ENCODE results near the gene PHF11. TPM values are rescaled to one million over a fixed set of nuclear protein-coding genes. Genes with fewer than 3 reads are reported as not detected.

Gene PHF11
- total and polyA plus RNA-seq, 2 of the 13 experiments (the other 11 are each of a cell fraction or from before 2014, with no cell fraction given): 15.8 to 22.0 TPM

DNA sequence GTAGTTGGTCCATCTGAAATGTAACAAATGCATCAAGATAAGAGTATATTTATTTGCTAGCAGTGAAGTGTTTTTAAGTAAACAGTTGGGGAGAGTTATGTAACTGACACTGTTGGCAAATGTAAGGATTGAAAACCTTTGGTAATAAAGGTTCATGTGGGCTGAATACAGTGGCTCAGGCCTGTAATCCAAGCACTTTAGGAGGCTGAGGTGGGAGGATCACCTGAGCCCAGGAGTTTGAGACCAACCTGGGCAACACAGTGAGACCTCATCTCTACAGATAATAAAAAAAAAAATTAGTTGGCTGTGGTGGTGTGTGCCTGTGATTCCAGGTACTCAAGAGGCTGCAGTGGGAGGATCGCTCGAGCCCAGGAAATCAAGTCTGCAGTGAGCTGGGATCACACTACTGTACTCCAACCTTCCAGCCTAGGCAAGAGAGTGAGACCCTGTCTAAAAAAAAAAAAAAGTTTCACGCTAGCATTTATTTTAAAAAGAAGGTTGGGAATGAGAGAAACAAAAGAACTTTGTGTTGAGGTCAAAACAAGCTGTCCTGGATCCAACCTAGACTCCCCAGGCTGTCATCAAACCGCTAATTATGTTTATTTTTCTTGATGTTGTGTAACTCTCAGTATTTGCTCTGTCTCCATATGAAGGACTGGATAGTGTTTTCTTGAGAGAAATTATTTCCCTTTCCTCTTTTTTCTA lies 31.0 kb upstream of the PHF11 start (continued):
- TF ChIP-seq, protein P1, sequence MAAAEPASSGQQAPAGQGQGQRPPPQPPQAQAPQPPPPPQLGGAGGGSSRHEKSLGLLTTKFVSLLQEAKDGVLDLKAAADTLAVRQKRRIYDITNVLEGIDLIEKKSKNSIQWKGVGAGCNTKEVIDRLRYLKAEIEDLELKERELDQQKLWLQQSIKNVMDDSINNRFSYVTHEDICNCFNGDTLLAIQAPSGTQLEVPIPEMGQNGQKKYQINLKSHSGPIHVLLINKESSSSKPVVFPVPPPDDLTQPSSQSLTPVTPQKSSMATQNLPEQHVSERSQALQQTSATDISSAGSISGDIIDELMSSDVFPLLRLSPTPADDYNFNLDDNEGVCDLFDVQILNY (CRISPR knock-in tag; conservative IDR thresholded peaks at IDR 0.05): no peak
- TF ChIP-seq, protein P2, sequence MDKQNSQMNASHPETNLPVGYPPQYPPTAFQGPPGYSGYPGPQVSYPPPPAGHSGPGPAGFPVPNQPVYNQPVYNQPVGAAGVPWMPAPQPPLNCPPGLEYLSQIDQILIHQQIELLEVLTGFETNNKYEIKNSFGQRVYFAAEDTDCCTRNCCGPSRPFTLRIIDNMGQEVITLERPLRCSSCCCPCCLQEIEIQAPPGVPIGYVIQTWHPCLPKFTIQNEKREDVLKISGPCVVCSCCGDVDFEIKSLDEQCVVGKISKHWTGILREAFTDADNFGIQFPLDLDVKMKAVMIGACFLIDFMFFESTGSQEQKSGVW (CRISPR knock-in tag; IDR thresholded peaks at IDR 0.05; ENCODE audit: borderline replicate concordance): no peak
- TF ChIP-seq TBX2 (CRISPR knock-in tag; IDR thresholded peaks at IDR 0.05; ENCODE audit: borderline replicate concordance) (peak; percentile 76), SMYD3 (CRISPR knock-in tag; IDR thresholded peaks at IDR 0.05) (no peak), NCOA1 (CRISPR knock-in tag; IDR thresholded peaks at IDR 0.05) (0 out of 2 replicates have a peak, but pooled peaks have one; percentile 26), MIXL1 (CRISPR knock-in tag; IDR thresholded peaks at IDR 0.05) (peak; percentile 96), FOXK1 (CRISPR knock-in tag; IDR thresholded peaks at IDR 0.05; ENCODE audit: borderline replicate concordance, low read depth) (peak; percentile 62; the same call in 1 of the 2 replicates), SOX6 (IDR thresholded peaks at IDR 0.05) (no peak), SOX6 (CRISPR knock-in tag; IDR thresholded peaks at IDR 0.05) (peak; percentile 87; the same call in 1 of the 2 replicates), KLF9 (CRISPR knock-in tag; IDR thresholded peaks at IDR 0.05; ENCODE audit: low read depth) (no peak), REL (CRISPR knock-in tag; conservative IDR thresholded peaks at IDR 0.05) (no peak), ZNF138 (CRISPR knock-in tag; IDR thresholded peaks at IDR 0.05; ENCODE audit: low read depth) (no peak), ELF3 (CRISPR knock-in tag; IDR thresholded peaks at IDR 0.05) (peak; percentile 76), CREM (IDR thresholded peaks at IDR 0.05) (peak; percentile 60), CREM (CRISPR knock-in tag; IDR thresholded peaks at IDR 0.05) (no peak), PRMT3 (CRISPR knock-in tag; IDR thresholded peaks at IDR 0.05; ENCODE audit: borderline replicate concordance, low read depth) (no peak), ATF1 (CRISPR knock-in tag; IDR thresholded peaks at IDR 0.05) (peak; percentile 26; the same call in 1 of the 2 replicates), REXO4 (CRISPR knock-in tag; IDR thresholded peaks at IDR 0.05; ENCODE audit: borderline replicate concordance) (no peak), POLR2A (IDR thresholded peaks at IDR 0.05; ENCODE audit: insufficient read depth in 1 of 2, low read depth in 2 of 2, low read length in 2 of 2) (no peak), BCL6 (CRISPR knock-in tag; IDR thresholded peaks at IDR 0.05) (peak; percentile 86), NCOR1 (IDR thresholded peaks at IDR 0.05; ENCODE audit: borderline replicate concordance, low read length) (peak; percentile 69; the same call in 1 of the 2 replicates), KAT8 (CRISPR knock-in tag; IDR thresholded peaks at IDR 0.05) (0 out of 2 replicates have a peak, but pooled peaks have one; percentile 24), ZNF205 (CRISPR knock-in tag; IDR thresholded peaks at IDR 0.05) (no peak), HOXA5 (CRISPR knock-in tag; IDR thresholded peaks at IDR 0.05) (0 out of 2 replicates have a peak, but pooled peaks have one; percentile 52), SOX5 (CRISPR knock-in tag; IDR thresholded peaks at IDR 0.05; ENCODE audit: borderline replicate concordance) (peak; percentile 87)
- TF ChIP-seq, protein P3, sequence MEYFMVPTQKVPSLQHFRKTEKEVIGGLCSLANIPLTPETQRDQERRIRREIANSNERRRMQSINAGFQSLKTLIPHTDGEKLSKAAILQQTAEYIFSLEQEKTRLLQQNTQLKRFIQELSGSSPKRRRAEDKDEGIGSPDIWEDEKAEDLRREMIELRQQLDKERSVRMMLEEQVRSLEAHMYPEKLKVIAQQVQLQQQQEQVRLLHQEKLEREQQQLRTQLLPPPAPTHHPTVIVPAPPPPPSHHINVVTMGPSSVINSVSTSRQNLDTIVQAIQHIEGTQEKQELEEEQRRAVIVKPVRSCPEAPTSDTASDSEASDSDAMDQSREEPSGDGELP (IDR thresholded peaks at IDR 0.05; ENCODE audit: borderline replicate concordance, low read depth): peak; percentile 61; the same call in 1 of the 2 replicates
- TF ChIP-seq, protein P4, sequence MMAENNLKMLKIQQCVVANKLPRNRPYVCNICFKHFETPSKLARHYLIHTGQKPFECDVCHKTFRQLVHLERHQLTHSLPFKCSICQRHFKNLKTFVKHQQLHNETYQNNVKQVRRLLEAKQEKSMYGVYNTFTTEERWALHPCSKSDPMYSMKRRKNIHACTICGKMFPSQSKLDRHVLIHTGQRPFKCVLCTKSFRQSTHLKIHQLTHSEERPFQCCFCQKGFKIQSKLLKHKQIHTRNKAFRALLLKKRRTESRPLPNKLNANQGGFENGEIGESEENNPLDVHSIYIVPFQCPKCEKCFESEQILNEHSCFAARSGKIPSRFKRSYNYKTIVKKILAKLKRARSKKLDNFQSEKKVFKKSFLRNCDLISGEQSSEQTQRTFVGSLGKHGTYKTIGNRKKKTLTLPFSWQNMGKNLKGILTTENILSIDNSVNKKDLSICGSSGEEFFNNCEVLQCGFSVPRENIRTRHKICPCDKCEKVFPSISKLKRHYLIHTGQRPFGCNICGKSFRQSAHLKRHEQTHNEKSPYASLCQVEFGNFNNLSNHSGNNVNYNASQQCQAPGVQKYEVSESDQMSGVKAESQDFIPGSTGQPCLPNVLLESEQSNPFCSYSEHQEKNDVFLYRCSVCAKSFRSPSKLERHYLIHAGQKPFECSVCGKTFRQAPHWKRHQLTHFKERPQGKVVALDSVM (CRISPR knock-in tag; IDR thresholded peaks at IDR 0.05): peak; percentile 88

All from HepG2 (cell line).